DMS53 (cell line): ENCODE measurements around the gene ADAT2.
A peak's percentile ranks its signal among the peaks of the same experiment; 100 is the strongest.
"Not testable (repeated sequence)": the region's sequence is repeated elsewhere in the genome, so short reads cannot be mapped to it uniquely, and the experiment has no call there.

Source experiments
- DNase-seq: peaks from one replicate; lab custom pipeline; 2025; lab: John Stamatoyannopoulos, UW

The ADAT2 gene

DNA sequence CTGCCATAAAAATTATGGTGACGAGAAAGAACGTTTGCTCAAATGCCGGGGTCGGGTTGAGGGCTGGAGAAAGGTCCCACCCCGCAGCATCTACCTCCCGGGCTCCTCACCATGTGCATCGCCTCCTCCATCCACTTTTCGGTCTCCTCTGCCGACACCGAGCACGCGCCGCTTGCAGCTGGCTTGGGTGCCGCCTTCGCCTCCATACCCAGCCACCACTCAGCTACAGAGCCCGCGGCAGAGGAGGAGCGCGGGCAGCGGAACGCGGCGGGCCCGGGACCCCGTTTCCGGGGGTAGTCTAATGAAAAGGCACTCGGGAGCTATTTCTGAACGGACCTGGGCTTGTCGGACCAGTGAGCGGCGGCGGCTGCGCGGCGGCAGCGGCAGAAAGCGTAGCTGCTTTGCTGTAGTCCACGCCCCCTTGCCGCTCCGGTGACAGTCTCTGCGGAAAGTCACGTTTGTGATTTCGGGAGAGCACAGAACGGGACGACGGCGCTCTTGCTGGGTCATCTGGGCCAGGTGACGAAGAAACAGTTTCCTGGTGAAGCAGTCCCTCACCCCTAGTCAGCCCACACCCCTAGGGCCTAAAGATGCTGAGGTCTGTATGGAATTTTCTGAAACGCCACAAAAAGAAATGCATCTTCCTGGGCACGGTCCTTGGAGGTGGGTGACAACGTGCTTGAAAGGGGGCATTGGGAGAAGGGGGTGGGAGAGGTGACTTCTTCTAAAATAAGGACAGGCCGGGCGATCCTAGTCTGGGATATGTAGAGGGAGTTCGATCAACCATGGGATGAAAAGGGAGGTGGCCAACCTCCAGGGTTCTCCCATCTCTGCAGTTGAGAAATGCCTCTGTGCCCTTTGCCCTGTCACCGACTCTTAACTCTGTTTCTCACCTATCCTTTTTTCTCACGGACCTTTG, at the start of gene ADAT2, which contains the start of gene PEX3:
ADAT2 (minus strand) TSS at position 243 of the 919 bp plus-strand sequence; CDS start at position 206, 37 bp downstream.
PEX3 (plus strand) TSS at position 353 of the 919 bp plus-strand sequence; CDS start at position 591, 238 bp downstream.
- peak; percentile 95 for DNase-seq

DNA sequence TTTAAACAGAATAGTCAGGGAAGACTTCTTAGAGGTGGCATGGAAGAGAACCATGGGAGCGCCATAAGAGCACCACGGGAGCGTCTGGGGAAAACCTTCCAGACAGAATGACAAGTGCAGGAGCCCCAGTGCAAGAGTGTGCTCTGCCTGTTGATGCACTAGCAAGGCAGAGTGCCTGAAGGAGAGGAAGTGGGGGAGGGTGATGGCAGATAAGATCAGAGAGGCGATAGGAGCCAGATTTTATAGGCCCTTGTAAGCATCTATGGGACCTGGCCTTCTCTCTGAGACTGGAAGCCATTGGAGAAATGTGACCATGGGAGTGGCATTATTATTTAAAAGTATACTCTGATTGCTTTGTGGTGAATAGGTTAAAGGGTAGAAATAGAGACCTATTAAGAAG, 47.9 kb upstream of the ADAT2 start:
- DNase-seq = no peak

DNA sequence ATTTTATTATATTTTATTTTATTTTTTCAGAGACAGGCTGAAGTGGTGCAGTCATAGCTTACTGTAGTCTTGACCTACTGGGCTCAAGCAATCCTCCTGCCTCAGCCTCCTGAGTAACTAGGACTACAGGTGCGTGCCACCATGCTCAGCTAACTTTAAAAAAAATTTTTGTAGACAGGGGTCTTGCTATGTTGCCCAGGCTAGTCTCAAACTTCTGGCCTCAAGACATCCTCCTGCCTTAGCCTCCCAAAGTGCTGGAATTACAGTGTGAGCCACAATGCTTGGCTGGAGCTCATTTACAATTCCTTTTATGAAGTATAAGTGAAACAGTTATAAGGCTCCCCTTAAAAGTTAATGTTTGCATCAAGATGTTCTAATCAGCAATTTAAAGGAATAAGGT, 46.5 kb upstream of the ADAT2 start:
- no peak for DNase-seq

DNA sequence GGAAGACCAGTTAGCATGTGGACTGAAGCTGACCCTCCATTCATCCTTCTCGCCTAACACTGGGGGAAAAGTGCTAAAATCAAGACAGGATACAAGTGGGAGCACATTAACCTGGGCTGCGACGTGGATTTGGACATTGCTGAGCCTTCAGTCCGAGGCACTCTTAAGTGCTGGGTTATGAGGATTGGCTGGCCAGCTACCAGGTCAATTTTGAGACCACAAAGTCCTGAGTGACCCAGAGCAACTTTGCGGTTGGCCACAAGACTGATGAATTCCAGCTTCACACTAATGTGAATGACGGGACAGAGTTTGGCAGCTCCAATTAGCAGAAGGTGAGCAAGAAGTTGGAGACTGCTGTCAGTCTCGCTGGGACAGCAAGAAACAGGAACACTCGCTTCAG, 40.3 kb upstream of the ADAT2 start:
- DNase-seq = no peak

DNA sequence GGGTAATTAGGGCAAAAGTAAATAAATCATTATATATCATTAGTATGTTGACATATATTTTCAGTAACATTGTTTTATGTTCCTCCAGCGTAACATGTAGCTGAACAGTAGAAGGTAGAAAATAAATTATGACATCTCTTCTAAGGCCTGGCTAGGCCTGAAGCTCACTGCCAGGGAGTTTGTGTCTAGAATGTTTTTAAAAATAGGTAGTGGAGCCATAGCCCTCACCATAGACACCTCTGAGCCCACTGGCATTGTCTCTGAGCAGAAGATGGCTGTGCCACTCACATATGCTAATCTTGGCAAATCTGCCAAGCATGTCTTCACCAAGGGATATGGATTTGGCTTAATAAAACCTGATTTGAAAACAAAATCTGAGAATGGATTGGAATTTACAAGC, 39.7 kb upstream of the ADAT2 start:
- no peak for DNase-seq

DNA sequence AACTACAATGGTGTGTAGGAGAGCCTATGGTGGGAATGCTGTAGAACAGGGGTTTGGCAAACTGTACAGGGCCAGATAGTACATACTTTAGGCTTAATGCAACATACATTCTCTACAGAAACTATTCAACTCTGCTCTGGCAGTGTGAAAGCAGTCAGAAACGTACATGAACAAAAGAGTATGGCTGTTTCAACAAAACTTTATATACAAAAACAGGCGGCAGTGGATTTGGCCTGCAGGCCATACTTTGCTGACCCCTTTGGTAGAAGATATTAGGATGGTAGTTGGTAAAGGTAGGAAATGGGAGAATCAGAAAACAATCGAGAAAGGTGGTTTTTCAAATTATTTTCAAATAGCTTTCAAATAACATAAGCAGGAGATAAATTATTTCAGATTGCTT, 36.3 kb upstream of the ADAT2 start:
- DNase-seq = no peak

DNA sequence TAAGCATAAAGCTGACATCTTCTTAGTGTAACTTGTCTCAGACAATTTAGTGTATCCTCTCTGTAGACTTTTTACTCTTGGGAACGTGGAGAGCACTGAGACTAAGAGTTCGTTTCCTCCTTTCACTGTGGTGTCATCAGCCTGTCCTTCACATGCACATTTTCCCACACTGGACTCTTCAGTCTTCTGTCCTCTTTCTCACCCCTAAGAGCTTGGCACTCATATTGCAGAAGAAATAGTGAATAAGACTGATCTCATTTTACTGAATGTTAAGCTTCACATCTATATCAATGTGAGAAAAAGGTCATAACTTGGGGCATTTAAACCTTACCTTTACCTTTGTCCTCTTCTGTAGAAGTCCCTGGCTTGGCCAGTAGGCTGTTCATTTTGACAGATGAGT, 35.5 kb upstream of the ADAT2 start:
- DNase-seq = no peak

DNA sequence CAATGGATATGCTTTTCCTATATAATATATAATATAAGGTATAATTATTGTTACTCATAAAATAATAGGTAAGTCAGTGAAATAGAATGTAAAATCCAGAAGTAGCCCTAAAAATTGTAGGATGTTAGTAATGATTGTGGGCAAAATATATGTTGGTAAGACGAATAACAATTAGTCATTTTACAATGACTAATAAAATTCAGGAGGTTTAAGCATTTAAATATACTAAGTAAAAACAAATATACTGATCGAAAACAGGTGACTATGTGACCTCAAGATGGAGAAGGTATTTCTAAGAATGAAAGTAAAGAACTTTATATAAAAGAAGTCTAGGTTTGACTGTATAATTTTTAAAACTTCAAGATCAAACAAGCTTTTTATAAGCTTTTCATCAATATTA, 32.1 kb upstream of the ADAT2 start:
- DNase-seq = no peak

DNA sequence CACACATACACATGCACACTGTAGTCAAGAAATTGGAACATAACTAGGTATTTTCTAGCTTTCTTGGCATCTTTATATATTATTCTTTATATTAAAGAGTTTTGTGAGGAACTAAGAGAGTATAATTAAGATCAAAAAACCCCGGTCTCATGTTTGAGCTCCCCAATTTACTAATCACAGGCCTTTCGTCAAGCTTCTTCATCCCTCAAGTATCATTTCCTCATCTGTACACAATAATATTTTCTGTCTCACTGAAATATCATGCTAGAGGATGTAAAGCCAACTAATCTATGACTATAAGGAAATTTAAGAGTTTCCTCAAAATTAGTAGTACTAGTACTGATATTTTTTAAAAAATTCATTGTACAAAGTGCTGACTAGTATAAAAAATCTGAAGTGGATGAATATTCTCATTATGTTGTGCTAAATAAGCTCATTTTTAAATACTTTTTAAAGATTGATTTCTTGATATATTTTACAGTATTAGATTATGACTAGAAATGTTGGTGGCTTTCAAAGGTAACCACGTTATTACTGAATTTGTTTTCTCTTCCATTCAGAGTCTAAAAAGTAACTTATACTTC, 28.1 kb upstream of the ADAT2 start:
- DNase-seq = no peak

DNA sequence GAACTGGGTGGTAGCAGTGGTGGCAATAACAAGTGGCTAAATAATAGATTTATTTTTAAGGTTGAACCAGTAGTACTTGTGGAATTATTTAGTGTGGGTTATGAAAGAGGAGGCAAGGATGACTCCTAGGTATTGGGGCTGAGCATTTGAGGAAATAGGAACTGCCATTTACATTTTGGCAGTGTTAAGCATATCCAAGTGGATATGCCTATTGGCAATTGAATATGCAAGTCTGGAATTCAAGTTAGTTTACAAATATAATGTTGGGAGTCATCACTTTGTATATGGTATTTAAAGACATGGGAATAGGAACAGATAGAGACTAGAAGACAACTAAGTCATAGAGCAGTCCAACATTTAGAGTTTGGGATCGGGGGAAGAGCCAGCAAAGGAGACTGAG, 26.1 kb upstream of the ADAT2 start:
- DNase-seq = no peak

DNA sequence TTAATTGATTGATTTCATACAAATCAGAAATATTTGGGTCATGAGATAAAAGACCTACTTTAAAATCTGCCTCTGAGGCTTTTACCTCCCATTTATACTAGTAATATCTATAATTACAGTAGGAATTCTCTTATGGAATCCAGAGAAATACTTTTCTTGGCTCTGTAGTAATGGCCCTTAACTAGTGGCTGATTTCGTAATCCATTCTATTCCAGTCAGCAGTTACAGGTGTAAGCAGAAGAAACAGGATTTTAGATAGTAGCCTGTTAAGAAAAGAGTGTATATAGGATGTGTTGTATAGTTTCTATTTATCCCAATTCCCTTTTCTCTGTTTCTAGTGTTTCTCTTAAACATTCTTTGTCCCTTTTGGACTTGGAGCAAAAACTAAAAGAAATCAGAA, 21.3 kb upstream of the ADAT2 start:
- DNase-seq = no peak

DNA sequence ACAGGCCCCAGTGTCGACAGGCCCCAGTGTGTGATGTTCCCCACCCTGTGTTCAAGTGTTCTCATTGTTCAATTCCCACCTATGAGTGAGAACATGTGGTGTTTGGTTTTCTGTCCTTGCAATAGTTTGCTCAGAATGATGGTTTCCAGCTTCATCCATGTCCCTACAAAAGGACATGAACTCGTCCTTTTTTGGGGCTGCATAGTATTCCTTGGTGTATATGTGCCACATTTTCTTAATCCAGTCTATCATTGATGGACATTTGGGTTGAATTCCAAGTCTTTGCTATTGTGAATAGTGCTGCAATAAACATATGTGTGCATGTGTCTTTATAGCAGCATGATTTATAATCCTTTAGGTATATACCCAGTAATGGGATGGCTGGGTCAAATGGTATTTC, 18.3 kb upstream of the ADAT2 start:
- DNase-seq = not testable (repeated sequence)

DNA sequence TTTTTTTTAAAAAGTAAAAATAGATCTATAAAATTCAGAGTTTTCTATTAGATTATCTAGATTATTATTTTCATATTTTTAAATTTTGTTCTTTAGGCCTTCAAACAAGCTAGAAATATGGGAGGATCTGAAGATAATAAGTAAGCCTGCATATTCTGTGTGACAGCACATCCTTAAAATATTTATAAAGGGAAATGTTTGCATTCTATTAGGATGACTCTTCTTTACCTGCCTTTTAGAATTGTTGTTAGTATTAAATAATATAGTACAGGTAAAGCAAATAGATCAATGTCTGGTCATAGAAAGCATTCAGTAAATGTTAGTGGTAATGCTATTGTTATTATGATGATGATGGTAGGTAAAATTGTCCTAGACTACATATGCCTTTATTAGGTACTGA, 17.5 kb upstream of the ADAT2 start:
- no peak for DNase-seq

DNA sequence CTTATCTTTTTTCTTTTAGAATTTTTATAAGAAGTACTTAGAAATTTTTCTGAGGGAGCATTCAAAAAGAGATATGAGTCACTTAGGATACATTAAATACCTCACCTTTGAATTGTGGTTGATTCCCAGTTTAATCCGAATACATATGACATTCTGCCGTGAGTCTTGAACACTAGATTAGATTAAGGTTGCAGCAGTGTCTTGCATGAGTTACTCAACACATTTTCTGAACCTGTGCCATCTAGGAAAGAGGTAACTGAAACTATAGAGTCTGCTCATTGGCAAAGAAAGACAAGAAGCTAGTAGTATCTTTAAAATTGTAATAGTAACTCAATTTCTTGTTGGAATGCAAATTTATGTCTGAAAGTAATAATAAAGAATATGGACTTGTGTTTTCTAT, 15.1 kb upstream of the ADAT2 start:
- DNase-seq = no peak

DNA sequence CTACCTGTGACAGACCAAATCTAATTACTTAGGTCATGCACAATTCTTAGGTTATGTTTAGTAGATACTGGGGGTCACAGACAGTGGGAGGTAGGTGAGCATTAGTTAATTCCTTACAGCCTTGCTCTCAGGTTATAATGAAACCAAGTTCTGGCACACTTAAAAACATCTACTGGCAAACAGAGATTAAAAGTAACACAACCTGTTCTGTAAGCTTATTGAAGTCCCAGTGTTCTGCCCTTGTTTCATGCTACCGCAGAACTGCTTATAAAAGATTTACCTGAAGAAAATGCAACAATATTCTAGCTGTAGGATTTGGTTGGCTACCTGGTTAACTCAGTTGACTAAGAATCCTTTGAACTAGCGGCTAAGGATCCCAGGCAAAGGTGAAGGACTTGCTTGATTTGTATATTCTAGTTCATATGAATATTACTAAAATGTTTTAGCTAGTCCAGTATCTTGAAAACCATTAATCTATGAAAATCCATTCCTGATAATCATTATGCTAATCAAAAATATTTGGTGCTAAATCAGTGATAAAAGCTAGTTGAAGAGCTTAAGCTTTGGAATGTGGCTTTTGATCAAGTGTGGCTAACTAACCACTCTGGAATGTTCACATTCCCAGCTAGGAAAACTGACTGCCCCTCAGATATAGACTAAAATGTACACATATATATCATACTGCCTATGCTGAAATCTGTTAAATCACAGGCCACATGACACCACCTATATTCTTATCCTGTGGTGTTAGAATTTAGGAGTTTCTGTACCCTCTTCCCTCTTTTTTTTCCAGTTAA, 7.3 kb upstream of the ADAT2 start:
- DNase-seq = no peak

DNA sequence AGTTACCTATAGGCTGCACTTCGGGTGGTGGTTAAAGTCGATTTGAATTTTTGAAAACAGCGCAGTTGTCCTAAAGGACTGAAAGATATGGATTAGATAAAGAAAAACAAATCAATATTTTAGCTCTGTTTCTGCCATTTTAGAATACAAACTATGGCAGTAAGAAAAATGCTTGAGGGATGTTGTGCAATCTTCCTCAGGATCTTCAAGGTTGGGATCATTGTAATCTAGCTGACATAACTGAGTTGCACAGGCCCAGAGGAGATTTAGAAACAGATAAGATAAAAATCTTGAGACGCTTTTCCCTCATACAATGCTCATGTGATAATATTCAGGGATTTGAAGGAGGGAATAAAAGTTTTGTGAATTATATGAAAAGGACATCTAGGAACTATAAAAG, 1.0 kb upstream of the ADAT2 start:
- no peak for DNase-seq

DNA sequence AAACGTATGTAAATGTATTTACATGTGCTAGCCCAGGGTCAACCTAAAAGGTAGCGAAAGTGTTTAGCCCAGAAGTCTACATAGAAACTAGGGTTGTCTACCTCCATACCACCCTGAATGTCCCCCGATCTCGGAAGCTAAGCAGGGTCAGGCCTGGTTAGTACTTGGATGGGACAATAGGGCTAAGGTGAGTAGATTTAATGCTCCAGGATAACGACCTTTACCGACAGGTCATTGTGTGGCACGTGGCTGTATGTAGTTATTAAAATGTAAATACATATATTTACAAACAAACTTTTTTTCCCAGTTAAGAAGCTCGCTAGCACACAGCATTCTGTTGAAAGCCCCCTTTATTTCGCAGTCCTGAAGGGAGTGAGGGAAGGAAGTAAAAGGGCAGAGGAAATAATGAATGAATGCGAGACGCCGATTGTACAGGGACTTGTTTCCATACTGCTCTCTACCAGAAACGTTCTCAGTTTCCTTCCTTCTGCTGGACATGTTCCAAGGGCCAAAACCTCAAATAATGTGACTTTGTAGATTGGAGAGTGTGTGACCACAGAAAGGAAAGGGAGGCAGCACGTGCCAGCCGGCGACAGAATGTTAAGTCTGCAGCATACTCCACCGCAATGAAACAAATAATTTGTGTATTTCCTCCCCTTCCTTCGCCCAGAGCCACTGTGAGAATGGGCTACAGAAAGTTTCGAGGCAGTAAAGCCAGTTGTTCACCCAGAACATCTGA, 612 bp downstream of the ADAT2 start:
- peak; percentile 56 for DNase-seq

DNA sequence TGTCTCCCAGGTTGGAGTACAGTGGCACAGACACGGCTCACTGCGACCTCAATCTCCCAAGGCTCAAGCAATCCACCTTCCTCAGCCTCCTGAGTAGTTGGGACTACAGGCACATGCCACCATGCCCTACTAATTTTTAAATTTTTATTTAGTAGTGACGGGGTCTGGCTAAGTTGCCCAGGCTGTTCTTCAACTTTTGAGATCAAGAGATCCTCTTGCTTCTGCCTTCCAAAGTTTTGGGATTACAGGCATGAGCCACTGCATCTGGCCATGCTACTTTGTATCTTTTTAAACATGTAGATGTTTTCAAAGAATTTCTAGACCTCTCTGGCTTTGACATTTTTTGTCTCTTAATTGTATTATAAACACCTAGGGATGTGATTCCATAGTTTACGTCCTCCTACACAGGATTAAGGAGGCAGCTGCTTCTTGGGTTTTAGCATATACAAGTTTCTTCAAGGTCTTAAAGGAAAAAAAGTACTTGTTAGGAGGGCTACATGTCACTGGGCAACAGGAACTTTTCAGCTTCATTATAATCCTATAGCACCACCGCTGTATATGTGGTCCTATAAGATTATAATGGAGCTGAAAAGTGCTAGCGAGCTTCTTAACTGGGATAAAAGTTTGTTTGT, 1.3 kb downstream of the ADAT2 start:
- DNase-seq = no peak

DNA sequence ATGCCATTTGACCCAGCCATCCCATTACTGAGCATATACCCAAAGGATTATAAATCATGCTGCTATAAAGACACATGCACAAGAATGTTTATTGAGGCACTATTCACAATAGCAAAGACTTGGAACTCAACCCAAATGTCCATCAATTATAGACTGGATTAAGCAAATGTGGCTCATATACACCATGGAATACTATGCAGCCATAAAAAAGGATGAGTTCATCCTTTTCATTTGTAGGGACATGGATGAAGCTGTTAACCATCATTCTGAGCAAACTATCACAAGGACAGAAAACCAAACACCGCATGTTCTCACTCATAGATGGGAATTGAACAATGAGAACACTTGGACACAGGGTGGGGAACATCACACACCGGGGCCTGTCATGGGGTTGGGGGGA, 2.6 kb downstream of the ADAT2 start:
- DNase-seq = not testable (repeated sequence)

DNA sequence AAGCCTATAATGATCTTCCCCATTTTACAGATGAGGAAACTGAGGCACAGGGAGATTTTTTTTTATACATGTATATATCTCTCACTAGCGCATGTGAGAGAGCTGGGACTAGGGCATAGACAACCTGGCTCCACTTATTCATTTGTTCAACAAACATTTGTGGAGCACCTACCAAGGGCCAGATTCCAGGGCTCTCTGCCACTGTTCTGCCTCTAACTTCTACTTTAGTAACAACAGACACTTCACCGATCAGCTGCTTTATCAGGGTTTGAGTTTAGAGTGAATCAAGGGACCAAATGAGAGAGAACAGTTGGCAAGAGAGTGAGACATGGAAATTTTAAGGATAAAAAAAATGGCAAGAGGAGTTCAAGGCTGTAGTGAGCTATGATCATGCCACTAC, 7.4 kb downstream of the ADAT2 start:
- DNase-seq = no peak
